Jurkat, Clone E6-1 (cell line): ENCODE measurements around the gene CCND2.

Source experiments
- DNase-seq: peaks from one replicate; pipeline ENCODE4 v3.0.0-alpha.2; 2011; ENCODE audit warnings: low read depth, low spot score
- H3K4me3 ChIP-seq: 2 replicates; pipeline ENCODE4 v1.5.1; 2011; ENCODE audit warnings: mild to moderate bottlenecking, low read length, control low read depth, moderate library complexity

Gene CCND2

DNA sequence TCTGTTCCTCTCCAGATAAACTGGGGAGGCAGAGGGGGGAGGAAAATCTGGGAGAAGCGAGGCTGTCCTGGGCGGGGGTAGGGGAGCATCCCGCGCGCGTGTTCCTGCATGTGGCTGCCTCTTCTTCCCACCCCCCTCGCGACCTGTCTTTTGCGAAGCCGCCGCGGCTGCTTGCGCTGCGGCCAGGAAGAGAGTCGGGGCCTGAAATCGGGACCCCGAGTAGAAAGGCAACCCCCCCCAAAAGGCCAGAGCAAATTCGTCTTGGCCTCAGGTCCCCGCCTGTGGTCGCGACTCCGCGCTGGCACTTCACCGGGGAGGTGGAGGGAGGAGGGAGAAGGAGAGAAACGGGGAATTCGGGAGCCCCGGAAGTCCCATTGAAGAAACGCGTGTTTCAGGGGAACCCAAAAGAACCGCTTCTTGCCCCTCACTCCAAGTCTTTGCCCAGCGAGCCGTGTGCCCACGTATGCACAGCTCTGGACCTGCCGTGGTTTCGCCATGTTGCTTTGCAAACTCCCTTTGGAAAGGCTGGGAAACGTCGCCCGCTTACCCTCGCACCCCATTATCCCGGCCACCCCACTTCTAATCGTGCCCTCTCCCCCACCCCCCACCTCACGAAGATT, 944 bp downstream of the CCND2 start:
- H3K4me3 ChIP-seq: peak overlapping the region; percentile 13
- DNase-seq: no peak

GRCh38 chr12:4275016-4275869, 1.7 kb downstream of the CCND2 start:
- DNase-seq: no peak

GRCh38 chr12:4275870-4276301, 2.3 kb downstream of the CCND2 start:
- H3K4me3 ChIP-seq: no peak overlapping the region
- no peak for DNase-seq

More at GRCh38 chr12:4275016-4275869, 1.7 kb downstream of the CCND2 start:
- H3K4me3 ChIP-seq: no peak overlapping the region

DNA sequence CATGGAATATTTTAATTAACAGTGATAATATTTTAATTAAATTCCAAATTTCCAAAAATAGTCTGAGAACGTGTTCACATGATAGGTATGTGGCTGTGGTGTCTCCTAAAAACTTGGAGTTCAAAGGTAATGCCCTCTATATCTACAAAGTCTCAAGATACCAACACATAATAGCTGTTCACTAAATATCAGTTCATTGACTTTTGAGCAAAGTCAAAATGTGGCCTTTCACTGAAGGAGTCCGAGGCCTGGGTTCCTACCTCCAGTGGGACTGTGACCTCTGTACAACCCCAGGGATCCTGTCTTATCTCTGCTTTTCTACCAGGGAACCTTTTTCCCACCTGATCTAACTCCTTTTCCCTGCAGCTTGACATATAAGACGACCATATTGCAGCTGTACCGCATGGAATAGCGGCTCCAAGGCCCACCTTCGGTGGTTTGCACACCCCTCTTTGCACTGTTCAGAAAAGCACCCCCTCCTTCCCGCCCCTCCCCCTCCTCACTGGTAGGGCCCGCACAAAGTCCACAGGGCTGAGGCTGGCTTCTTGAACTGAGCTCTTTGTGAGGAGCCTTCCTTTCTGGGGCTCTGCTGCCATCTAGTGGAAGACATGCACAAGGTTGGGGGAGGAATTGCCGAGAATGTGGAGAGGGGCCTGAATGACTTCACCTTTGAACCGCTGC, 3.1 kb downstream of the CCND2 start:
- no peak overlapping the region for H3K4me3 ChIP-seq
- DNase-seq: peak; percentile 78

DNA sequence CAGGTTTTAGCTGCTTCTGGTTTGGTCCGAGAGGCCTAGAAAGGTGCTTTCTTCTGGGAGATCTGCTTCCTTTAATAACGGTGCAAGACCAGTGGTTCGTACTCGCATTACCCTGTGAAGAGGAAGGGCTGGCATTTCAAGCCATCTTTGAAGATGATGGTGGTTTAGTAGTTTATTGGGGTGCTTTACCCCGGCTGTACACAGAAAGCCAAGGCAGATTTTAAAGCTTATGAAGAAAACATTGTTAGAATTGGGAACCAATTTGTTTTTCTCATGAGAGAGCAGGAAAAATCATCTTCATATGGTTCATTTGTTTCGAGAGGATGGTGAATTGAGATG, 3.6 kb downstream of the CCND2 start:
- no peak for DNase-seq
- no peak overlapping the region for H3K4me3 ChIP-seq

DNA sequence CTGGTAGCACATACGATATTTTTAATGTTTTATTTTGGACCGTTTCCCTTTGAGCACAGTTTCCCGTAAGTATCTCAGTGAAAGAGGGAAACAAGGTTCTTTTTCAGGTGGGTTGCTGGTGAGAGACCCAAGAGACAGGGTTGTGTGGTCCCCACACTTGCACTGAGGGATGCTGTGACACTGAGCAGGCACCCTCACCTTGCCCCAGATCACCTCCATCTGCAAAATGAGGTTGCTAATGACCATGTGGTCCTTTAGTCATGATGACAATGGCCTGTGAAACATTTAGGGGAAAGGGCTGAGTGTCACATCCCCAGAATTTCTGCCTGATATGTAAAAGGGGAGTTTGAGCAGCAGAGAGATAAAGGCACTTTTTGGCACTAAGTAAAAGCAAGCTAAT, 4.3 kb downstream of the CCND2 start:
- no peak for DNase-seq
- H3K4me3 ChIP-seq: no peak overlapping the region

DNA sequence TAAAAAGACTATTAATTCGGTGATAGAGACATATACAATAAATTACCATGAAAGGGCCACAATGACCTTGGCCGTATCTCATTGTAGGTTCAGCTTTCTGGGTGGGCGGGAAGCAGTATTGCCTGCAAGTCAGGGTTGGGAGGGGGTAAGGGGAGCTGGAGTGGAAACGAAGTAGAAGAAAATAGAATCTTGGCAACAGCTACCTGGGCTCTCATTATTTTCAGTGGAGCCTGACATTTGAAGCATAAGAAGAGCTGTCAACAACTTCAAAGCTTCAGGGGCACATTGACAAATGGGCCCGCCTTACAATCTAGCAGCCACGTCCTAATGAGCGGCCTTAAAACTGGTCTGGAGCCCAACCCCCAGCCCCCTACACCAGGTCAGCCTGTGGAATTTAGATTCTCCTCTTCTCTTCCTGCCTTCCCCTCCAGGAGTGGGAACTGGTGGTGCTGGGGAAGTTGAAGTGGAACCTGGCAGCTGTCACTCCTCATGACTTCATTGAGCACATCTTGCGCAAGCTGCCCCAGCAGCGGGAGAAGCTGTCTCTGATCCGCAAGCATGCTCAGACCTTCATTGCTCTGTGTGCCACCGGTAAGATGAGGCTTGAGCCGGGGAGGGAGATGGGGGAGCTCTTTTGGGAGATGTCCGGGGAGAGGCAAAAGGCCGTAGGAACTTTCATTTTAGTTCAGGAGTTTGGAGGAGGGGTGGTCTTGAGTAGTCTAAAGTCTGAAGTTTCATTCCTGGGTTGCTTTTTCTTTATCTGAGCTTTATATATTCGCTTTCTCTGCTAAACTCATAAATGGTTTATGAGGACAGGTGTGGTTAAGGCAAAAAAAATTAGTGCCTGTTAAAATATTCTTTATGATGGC, 5.0 kb downstream of the CCND2 start:
- no peak overlapping the region for H3K4me3 ChIP-seq
- DNase-seq: no peak

DNA sequence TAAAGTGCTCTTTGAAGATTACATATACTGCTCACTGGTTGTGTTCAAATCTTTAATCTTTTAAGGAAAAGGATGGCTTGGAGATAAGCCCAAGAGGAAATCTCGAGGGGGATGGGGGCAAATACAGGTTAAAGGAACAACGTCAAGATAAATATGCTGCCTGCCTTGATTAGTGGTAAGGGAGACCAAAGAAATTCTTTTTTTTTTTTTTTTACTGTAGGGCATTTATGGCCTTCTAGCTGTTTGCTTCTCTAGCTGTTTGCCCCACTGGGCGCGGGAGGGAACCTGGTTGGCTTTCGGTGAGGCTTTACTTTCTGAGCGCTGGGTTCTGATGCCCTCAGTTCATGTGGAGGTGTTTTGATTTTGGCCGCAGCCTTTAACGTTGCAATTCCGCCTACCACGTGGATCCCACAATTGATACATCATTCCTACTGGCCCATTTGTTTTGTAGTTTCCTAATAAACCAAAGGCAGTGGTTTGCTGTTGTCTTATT, 5.7 kb downstream of the CCND2 start:
- no peak for DNase-seq
- no peak overlapping the region for H3K4me3 ChIP-seq

- no peak overlapping the region for H3K4me3 ChIP-seq
- DNase-seq: no peak
Observed at GRCh38 chr12:4280351-4281163, 7.0 kb downstream of the CCND2 start.

GRCh38 chr12:4281173-4281654, 7.7 kb downstream of the CCND2 start:
- DNase-seq: no peak
- no peak overlapping the region for H3K4me3 ChIP-seq

DNA sequence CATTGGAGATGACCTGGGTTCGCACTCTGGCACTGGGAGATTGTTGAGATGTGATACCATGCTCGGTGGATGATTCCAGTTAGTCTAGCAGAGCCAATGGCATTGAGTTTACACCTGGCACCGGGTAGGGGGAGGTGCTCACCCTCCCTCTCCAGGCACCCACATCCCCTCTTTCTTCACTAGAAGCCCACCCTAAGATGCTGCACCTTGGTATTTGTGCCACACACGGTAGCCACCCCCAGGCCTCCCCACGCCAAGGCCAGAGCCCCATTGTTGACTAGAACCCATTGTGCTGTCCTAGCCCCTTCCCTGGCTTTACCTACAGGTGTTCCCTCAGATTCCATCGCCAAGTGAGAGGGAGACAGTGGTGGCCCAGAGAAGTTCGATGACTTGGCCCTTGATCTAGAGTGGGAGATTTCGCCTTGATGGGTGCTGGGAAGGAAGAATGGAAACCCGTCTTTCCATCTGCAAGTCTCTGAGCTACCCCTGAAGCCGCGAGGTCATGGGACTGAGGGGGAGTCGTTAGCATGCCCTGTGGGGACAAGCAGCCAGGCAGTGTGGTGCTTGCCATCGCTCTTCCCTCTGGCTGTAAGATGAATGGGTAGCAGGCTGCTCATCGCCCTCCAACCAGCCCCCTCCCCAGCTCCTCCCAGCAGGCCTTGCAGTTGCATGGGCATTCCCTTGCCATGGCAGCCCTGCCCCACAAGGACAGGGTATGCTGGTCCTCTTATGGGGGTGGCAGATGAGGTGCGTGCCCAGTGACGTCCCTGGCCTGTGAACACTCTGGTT, 8.7 kb downstream of the CCND2 start:
- no peak overlapping the region for H3K4me3 ChIP-seq

GRCh38 chr12:4282892-4283511, 9.4 kb downstream of the CCND2 start:
- DNase-seq: no peak
- no peak overlapping the region for H3K4me3 ChIP-seq

More for the DNA sequence above, 8.7 kb downstream of the CCND2 start:
- DNase-seq: no peak

DNA sequence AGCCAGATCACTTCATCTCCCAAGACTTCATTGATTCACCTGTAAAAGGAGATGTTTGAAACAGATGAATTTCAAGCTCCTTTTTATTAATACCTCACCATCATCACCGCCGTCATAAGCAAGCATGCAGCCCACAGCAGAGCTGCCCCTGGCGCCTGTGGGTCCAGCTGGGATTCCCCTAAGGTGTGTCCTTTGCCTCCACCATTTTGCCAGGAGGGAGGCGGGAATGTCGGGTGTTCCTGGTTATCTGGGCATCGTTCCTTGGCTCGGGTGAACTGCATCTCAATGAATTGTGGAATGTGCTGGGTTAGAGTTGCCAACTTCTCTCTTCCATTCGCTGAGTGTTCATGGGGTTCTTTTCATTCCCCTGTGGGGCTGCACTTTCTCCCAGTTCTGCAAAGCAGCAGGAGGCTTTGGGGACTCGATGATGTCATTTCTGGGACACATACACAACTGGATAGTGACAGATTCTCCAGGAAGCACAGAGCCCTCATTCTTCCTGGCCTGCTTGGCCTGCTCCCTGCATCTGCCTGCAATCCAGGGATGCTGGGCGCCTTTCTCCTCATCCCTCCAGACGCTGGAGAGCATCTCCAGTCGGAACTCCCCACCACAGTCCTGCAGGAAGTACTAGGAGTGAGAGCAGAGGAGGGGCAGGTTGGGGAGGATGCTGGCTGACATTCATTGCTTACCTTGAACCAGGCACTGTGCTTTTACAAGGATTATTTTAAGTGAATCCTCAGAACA, 10.1 kb downstream of the CCND2 start:
- no peak for DNase-seq
- no peak overlapping the region for H3K4me3 ChIP-seq

GRCh38 chr12:4284306-4284705, 10.7 kb downstream of the CCND2 start:
- H3K4me3 ChIP-seq: no peak overlapping the region
- no peak for DNase-seq

- no peak for DNase-seq
- H3K4me3 ChIP-seq: no peak overlapping the region
Observed at GRCh38 chr12:4285070-4285469, 11.5 kb downstream of the CCND2 start.

- DNase-seq: no peak
- no peak overlapping the region for H3K4me3 ChIP-seq
Observed at GRCh38 chr12:4286228-4286627, 12.7 kb downstream of the CCND2 start.
